HG03066 (cell line): ENCODE measurements around the gene PGA4.
"Not testable (repeated sequence)": the region's sequence is repeated elsewhere in the genome, so short reads cannot be mapped to it uniquely, and the experiment has no call there.

Source experiments
- ATAC-seq: cut with Tn5 transposase; IDR thresholded peaks from one replicate; pipeline ENCODE4 v1.9.1; 2021; ENCODE audit warnings: low read depth; ENCODE audit not compliant: unreplicated experiment

PGA4 gene

GRCh38 chr11:61248071-61248470, 25.9 kb downstream of the PGA4 start:
- ATAC-seq: not testable (repeated sequence)

GRCh38 chr11:61249201-61249600, 27.1 kb downstream of the PGA4 start:
- not testable (repeated sequence) for ATAC-seq

- ATAC-seq: not testable (repeated sequence)
These were observed 28.9 kb downstream of the PGA4 start for GRCh38 chr11:61250796-61251765.

GRCh38 chr11:61252332-61252731, 30.2 kb downstream of the PGA4 start:
- not testable (repeated sequence) for ATAC-seq

- no peak for ATAC-seq
These were observed 32.4 kb downstream of the PGA4 start for GRCh38 chr11:61254403-61255025.

- ATAC-seq: no peak
These were observed 34.7 kb downstream of the PGA4 start for GRCh38 chr11:61256710-61257482.

GRCh38 chr11:61258546-61258945, 36.4 kb downstream of the PGA4 start:
- no peak for ATAC-seq

- no peak for ATAC-seq
These were observed 37.2 kb downstream of the PGA4 start for GRCh38 chr11:61259363-61259762.

GRCh38 chr11:61264371-61264770, 42.2 kb downstream of the PGA4 start:
- ATAC-seq: no peak

- ATAC-seq: no peak
These were observed 42.6 kb downstream of the PGA4 start for GRCh38 chr11:61264795-61265194.

GRCh38 chr11:61265357-61265756, 43.2 kb downstream of the PGA4 start:
- ATAC-seq: no peak

- ATAC-seq: no peak
These were observed 44.5 kb downstream of the PGA4 start for GRCh38 chr11:61266602-61267001.

- ATAC-seq: no peak
These were observed 45.3 kb downstream of the PGA4 start for GRCh38 chr11:61267437-61267841.

GRCh38 chr11:61268588-61269250, 46.6 kb downstream of the PGA4 start:
- ATAC-seq: no peak

- no peak for ATAC-seq
These were observed 48.4 kb downstream of the PGA4 start for GRCh38 chr11:61270354-61271076.

- no peak for ATAC-seq
These were observed 50.6 kb downstream of the PGA4 start for GRCh38 chr11:61272731-61273130.

- no peak for ATAC-seq
These were observed 51.3 kb downstream of the PGA4 start for GRCh38 chr11:61273178-61274078.

GRCh38 chr11:61274084-61274483, 51.9 kb downstream of the PGA4 start:
- ATAC-seq: no peak

- ATAC-seq: no peak
These were observed 53.0 kb downstream of the PGA4 start for GRCh38 chr11:61275191-61275590.
